Heart left ventricle (tissue), 13 donors: Measurements from ENCODE around the gene PHETA2.

ENCODE experiments used
- POLR2A ChIP-seq, 2 donors: fragments of 450-650 bp; IDR thresholded peaks; one replicate each; pipeline ENCODE4 v1.6.1; 2017; ENCODE audit warnings: antibody characterized with exemption in 2 of 2, mild to moderate bottlenecking in 2 of 2, moderate library complexity in 2 of 2
- TF ChIP-seq, protein P1 (sequence below), 12 donors: fragments of 200-600 bp; sonication (generic) in 4 of 12; IDR thresholded peaks; one replicate each; pipeline versions ENCODE4 v1.5.0 to v1.8.0; 2018 to 2022; ENCODE audit warnings: antibody characterized with exemption in 12 of 12, mild to moderate bottlenecking in 5 of 12
- donor health status: ischemic (EF 13 %, LVEDD 7.1; RV severe dilation, severe dysfunction).
- donor health status: DM: no; HTN: yes; CAD: no.
- donor health status: DM: no; HTN: no; CAD: no.
- donor health status: ischemic (EF 25% LVEDD 6.9; RV normal size, moderate dysfunction).
- donor health status: ischemic (EF 25% LVEDD 5.7; RV mildly dilated, moderate dysfunction).
- donor health status: ischemic (EF 35%, LVEDD 5.7; RV mildly dilated, moderate dysfunction).
- donor health status: nonischemic (EF 11% LVEDD 7.7; RV severe dilation, severe dysfunction).
- donor health status: DM: yes; HTN: yes; CAD: no.
- donor health status: PGD.
- donor health status: ischemic (EF 29% LVEDD 5.4; RV normal size, mild dysfunction).
- donor health status: nonischemic (EF 23%, LVEDD 6.1; RV moderate dilation, normal function).

DNA sequence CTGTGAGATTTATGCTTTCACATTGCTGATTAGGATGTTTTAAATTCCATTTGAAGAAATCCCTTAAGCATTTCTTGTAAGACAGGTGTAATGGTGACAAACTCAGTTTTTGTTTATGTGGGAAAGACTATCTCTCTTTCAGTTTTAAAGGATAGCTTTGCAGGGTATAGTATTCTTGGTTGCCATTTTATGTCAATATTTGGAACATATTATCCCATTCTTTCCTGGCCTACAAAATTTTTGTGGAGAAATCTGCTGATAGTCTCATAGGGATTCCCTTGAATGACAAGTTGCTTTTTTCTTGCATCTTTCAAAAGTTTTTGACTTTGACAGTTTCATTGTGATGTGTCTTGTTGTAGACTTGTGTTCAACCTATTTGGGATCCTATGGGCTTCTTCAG, 32.3 kb upstream of the PHETA2 start:
- TF ChIP-seq, protein P1, sequence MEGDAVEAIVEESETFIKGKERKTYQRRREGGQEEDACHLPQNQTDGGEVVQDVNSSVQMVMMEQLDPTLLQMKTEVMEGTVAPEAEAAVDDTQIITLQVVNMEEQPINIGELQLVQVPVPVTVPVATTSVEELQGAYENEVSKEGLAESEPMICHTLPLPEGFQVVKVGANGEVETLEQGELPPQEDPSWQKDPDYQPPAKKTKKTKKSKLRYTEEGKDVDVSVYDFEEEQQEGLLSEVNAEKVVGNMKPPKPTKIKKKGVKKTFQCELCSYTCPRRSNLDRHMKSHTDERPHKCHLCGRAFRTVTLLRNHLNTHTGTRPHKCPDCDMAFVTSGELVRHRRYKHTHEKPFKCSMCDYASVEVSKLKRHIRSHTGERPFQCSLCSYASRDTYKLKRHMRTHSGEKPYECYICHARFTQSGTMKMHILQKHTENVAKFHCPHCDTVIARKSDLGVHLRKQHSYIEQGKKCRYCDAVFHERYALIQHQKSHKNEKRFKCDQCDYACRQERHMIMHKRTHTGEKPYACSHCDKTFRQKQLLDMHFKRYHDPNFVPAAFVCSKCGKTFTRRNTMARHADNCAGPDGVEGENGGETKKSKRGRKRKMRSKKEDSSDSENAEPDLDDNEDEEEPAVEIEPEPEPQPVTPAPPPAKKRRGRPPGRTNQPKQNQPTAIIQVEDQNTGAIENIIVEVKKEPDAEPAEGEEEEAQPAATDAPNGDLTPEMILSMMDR (IDR thresholded peaks at IDR 0.05) = no peak
- no peak for TF ChIP-seq POLR2A (IDR thresholded peaks at IDR 0.05)
